AG09319 (cell line): Measurements from ENCODE around the gene GSDMA.

ENCODE experiments used
- DNase-seq: peaks from one replicate; pipeline ENCODE4 v3.0.0-alpha.2; 2010; ENCODE audit warnings: low read depth; ENCODE audit errors: extremely low read depth
- TF ChIP-seq, protein P1 (sequence below): IDR thresholded peaks from 2 replicates; pipeline ENCODE4 v1.5.1; 2011; ENCODE audit warnings: low read depth, mild to moderate bottlenecking, inconsistent platforms, low read length, moderate library complexity

GSDMA gene

DNA sequence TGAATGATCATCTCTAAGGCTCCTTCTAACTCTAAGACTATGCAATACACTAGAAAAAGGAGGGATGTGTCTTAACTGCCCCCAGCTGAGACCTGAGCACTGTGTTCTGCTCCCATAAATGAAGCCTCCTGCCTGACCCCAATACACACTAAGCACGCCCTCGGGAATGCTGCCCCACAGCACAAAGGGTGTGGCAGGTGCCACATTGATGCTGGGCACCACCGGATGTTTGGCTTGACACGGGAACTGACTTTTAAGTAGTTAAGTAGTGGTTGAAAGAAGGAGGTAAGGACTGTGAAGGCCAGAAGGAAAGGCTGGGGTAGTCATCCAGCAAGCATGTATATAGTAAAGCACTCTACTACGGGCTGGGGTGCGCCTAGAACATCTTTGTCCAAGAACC, 4.0 kb downstream of the GSDMA start:
- no peak for DNase-seq

DNA sequence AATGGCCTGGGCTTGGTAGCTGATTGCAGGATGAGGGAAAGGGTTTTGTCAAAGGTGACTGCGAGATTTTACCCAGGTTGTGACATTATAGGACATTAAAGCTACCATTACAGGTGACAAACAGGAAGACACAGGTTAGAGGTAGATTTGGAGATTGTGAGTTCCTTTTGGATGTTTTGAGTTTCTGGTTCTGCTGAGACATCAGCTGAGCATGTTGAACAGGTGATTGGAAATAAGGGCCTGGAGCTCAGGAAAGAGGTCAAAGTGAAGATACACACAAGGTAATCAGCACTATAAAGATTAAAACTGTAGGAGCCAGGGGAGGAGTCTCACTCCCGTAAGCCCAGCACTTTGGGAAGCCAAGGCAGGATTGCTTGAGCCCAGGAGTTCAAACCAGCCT, 6.0 kb downstream of the GSDMA start:
- TF ChIP-seq, protein P1, sequence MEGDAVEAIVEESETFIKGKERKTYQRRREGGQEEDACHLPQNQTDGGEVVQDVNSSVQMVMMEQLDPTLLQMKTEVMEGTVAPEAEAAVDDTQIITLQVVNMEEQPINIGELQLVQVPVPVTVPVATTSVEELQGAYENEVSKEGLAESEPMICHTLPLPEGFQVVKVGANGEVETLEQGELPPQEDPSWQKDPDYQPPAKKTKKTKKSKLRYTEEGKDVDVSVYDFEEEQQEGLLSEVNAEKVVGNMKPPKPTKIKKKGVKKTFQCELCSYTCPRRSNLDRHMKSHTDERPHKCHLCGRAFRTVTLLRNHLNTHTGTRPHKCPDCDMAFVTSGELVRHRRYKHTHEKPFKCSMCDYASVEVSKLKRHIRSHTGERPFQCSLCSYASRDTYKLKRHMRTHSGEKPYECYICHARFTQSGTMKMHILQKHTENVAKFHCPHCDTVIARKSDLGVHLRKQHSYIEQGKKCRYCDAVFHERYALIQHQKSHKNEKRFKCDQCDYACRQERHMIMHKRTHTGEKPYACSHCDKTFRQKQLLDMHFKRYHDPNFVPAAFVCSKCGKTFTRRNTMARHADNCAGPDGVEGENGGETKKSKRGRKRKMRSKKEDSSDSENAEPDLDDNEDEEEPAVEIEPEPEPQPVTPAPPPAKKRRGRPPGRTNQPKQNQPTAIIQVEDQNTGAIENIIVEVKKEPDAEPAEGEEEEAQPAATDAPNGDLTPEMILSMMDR = no peak
- DNase-seq = no peak

More for the DNA sequence above, 4.0 kb downstream of the GSDMA start:
- TF ChIP-seq, protein P1 = no peak

DNA sequence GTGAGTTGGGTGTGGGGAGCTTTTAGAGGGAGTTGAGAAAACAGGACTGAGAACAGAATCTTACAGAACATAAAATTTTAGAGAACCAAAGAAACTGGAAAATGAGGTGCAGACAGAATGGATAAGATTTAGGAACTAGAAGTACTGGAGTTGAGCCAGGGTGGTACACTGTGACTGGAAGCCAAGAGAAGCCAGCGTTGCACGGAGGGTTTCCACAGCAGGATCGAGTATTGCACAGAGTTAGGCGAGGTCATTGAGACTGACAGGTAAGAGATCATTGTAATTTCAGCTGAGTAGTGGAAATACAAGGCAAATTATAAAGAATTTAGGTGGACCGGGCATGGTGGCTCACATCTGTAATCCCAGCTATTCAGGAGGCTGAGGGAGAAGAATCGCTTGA, 6.6 kb downstream of the GSDMA start:
- TF ChIP-seq, protein P1 = no peak
- no peak for DNase-seq

DNA sequence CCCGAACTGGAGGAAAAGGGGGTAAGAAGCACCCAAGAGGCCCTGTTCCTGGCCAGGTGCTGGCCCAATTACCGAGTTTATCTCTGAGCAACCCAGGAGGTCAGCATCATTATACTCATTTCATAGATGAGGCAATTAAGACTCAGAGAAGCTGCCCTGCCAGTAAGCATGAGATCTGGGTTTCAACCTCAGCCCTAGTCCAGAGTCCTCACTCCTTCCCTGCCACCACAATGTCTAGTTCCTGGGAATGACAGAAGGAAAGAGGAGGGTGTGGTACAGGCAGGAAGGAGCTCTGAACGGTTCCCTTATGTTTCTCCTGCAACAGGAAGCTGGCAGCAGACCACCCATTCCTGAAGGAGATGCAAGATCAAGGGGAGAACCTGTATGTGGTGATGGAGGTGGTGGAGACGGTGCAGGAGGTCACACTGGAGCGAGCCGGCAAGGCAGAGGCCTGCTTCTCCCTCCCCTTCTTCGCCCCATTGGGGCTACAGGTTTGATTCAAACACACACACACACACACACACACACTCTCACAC, 7.4 kb downstream of the GSDMA start:
- DNase-seq = no peak
- TF ChIP-seq, protein P1 = no peak

DNA sequence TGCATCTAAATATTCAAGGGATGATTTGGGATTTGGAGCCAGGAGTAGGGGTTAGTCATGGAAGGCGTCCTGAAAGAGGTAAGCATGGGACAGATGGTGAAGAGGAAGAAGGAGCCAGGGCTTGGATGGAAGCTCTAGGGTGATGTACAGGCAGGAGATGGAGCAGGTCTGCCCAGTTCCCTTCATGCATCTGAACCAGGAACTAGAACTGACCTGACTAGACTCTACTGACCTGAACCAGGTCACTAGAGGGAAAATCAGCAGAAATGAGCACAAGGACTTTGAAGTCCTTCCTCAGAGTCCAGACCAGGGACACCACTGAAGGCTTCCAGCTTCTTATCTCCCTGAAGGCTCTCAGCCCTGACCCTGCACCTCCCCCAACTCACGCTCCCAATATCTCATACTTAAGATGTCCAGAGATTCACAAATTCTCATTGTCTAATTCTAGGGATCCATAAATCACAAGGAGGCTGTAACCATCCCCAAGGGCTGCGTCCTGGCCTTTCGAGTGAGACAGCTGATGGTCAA, 8.3 kb downstream of the GSDMA start:
- DNase-seq = no peak
- TF ChIP-seq, protein P1 = no peak

DNA sequence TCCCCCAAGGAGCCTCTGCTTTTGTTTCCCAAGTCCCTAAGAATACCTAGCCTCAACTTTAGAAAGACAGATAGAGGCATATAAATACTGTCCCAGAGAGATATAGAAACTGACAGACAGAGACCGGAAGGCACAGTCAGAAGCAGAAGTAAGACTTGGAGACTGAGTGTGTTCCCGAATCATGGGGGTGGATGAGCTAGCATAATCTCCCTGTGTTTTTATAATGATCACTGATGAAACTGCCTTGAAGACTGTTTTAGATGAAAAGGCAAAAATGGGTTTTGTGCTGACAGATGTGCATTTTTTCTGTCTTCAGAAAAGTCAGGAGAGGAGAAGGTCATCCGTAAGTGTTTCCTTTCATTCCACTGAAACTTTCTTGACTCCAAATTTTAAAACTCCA, 9.5 kb downstream of the GSDMA start:
- no peak for DNase-seq
- TF ChIP-seq, protein P1 = no peak

DNA sequence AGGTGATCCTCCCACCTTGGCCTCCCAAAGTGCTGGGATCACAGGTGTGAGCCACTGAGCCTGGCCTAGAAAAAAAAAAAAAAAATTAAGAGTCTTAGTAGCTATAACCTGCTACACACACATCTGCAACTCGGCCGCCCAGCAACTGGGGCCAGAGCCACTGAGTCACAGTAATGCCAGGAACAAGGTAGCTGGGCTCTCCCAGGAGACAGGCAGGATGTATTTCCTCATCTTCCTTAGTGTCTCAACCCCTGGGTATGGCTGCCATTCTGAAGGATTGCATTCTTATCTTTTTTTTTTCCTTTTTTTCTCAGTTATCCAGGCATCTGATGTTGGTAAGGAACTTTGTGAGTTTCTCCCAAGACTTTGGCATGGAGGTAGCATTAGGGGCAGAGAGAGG, 10.7 kb downstream of the GSDMA start:
- DNase-seq = no peak
- TF ChIP-seq, protein P1 = no peak
